SIG-M5 (cell line): ENCODE data around the gene WSB2.
"Not testable (repeated sequence)": the region's sequence is repeated elsewhere in the genome, so short reads cannot be mapped to it uniquely, and the experiment has no call there.

ENCODE experiments used
- DNase-seq: peaks from one replicate; lab custom pipeline; 2025; lab: John Stamatoyannopoulos, UW

Gene WSB2

DNA sequence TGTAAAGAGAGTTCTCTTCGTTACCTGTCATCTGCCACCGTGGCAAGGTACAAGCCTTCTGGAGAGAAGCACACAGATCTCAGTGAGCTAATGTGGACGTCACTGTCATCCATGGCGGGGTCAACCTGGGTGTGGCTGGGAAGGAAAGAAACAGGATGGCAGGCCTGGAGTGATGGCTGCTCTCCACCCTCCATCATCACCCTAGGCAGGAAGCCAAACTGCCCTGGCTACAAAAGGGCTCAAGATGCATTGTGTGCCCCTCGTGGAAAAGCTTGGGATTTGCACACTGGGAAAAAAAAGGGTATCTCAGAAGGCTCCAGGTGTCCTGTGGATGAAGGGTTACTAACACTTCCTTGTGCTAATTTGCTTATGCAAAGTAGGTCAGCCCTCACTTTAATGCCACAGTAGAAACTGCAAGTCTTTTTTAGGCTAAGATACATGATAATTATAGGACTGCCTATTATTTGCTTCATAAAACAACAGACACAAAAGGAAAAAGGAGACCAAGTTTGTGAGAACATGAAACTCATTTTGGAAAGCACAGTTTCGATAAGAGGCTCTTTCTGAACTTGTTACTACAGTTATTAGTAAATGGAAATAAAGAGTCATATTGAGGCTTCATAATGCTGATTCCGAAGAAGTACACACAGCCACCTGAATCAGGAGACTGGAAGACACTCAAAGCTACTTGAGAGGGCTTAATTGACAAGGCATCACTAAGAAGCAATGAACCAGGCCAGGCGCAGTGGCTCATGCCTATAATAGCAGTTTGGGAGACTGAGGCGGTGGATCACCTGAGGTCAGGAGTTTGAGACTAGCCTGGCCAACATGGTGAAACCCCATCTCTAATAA, 25.6 kb downstream of the WSB2 start:
- DNase-seq = no peak

DNA sequence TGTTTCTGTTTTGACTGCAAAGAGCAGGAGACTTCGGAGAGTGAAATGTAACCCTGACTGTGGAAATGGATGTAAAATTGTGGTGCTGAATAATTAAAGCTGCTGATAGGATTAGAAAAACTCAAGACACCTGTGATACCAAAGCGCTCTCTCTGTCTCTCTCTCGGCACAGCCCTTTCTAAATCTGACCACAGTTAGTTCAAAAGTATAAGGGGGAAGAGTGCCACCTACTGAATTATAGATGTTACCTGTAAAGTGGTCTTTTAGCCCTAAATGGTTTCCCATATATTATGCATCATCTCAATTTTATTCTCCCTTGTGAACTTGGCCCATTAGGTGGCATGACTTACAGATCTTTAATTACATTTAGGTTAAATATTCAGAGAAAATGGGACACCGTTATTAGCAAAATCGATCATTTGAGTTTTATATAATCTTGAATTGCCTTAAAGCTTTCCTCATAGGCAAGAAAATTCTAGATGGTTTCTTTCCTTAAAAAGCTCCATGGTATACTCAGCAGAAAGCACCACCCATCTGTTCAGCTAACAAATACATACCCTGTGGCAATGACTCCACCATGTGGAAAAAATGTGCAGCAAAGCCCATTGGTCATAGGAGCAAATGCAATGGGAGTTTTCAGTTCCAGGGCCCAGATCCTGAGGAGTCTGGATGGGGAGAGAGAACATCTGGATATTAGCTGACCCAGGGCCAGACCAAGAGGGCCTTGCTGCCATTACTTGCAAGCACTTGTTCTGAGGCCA, 26.4 kb downstream of the WSB2 start:
- no peak for DNase-seq

DNA sequence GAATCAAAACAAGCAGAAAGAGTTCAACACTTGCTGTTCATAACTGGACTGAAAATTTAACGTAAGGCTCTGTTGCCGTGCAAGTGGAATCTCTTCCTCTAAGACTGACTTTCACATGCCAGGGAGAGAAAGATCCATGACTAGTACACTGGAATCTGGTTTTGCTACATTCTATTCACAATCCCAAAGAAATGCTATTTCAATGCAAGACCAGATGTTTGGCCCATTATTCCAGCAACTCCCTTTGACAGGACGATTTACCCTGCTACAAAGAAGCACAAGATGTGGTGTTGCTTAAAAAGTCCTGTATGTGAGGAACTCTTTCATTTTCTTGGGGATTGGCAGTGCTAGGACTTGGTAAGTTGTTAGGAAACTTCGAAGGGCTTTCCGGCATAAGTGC, 27.1 kb downstream of the WSB2 start:
- no peak for DNase-seq

DNA sequence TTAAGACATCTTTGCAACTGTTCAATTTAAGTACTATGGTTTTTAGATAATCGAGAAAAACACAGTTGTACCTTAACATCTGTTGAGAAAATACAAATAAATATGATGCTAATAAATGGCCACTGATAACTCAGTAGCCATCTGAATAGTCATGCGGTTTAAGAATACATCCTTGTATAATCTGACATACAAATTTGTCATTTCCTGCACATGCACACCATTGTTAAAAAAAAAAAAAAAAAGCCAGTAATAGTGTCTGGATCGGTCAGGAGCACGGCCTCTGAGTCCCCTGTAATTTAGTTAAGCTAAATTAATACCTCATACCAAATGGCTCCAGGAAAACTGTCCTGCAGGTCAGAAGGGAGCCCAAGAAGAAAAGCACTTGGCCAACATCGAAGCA, 27.7 kb downstream of the WSB2 start:
- no peak for DNase-seq

DNA sequence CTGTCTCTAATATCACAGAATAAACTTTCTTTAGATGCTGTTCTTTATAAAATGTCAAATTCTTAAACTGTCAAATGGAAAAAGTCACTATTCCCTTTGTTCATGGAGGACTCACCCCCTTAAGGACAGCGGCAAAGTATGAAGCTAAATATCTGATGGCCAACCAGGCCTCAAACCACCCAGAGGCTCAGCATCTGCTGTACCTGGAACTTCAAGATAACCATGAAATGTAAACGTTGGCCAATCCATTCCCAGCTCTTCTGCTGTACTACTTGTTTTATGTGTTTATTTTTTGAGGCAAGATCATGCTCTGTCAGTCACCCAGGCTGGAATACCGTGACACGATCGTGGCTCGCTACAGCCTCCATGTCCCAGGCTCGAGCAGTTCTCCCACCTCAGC, 28.8 kb downstream of the WSB2 start:
- no peak for DNase-seq

DNA sequence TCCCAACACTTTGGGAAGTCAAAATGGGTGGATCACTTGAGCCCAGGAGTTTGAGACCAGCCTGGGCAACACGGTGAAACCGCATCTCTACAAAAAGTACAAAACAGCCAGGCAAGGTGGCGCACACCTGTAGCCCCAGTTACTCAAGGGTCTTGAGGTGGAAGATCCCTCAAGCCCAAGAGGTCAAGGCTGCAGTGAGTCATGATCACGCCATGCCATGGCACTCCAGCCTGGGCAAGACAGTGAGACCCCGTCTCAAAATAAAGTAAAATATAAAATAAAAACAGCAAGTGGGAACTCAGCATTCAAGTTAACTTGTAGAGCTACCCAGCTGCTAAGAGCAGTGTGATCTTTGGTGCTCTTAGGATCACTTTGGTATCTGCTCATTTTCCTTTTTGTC, 31.8 kb downstream of the WSB2 start:
- no peak for DNase-seq

DNA sequence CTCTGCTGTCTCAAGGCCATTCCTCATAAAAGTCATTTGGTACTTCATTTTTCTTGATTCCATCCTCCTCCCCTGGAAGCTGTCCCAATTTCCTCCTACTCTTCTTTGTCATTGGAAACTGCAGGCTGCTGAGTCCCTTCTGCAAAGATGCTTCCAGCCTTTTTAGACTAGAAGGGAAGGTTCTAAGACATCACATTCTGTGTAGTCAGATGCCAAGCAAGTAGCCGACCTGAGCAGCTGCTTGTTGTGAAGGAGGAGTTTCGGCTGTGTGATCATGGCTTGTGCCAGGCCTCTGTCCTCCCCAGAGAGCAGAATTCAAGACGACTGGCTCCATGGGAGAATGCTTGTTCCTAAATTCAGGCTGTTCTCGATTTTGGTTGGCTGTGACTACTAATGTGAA, 35.8 kb downstream of the WSB2 start:
- no peak for DNase-seq

DNA sequence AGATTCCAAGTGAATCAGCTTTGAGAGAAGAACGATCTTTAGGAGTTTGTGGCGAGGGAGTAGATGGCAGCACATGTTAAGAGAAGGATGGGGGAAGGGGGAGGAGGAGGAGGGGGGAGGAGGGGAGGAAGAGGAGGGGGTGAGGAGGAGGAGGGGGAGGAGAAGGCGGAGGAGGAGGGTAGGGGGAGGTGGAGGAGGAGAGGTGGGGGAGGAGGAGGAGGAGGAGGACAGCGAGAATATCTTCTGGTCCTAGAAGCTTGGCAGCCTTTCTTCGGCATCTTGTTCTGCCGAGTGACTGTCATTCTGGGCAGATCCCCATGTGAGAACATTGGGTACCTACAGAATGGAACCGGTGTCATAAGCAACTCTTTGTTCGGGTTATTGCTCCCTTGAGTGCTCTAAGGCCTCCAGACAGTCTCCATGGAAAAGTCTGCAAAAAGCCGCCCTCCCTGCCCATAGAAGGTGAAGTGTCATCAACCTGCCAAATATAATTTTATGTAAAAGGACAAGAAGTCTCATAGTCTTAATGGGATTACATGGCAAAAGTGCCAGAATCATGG, 37.6 kb downstream of the WSB2 start:
- DNase-seq = no peak

DNA sequence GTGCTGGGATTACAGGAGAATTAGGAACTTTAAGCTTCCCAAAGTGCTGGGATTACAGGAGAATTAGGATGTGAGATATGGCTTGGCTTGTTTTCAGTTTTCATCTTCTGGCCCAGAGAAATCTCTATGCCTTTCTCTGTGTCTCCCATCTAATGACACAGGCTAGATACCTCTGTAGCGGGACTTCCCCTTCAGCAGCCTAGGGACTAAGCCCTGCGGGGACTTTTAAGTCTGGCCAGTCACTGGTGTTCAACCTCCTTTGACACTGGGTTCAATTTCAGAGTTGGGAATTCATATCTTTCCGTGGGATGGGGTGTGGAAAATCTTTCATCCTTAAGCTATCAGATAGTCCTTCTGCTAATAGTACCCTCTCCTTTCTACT, 38.3 kb downstream of the WSB2 start:
- DNase-seq = no peak

DNA sequence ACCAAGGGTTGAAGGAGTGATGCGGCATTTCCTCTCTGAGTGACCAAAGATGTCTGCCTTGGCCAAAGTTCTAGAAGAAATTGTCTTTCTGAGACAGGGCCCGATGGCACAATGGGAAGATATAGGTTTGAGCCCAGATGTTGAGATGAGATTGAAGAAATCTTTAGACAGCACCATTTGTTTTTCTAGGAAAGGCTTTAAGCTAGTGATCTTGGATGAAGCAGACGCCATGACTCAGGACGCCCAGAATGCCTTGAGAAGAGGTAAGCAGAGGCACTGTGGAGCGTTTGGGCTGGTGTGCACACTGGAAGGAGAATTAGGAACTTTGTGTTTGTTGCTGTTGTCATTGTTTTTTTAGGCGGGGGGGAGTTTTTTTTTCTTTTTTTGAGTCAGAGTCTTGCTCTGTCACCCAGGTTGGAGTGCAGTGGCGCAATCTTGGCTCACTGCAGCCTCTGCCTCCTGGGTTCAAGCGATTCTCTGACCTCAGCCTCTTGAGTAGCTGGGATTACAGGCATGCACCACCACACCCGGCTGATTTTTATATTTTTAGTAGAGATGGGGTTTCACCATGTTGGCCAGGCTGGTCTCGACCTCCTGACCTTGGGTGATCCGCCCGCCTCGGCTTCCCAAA, 38.8 kb downstream of the WSB2 start:
- DNase-seq = not testable (repeated sequence)

DNA sequence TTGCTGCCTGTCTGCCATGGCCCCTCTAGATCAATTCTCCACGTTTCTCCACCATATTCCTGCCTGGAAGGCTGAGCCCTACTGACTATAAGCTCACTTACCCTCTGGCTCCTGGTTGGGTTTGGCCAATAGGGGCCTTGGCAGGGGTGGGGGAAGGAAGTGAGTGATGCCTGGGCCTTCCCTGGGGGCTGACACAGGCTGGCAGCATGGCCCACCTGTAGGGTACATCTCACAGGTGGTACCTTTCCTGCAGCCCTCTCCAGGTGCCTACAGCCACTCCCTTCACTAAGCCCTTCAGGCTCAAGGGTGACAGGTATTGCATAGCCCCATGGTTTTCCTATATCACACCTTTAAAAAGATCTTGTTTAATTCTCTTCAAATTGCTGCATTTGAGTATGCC, 40.9 kb downstream of the WSB2 start:
- no peak for DNase-seq

DNA sequence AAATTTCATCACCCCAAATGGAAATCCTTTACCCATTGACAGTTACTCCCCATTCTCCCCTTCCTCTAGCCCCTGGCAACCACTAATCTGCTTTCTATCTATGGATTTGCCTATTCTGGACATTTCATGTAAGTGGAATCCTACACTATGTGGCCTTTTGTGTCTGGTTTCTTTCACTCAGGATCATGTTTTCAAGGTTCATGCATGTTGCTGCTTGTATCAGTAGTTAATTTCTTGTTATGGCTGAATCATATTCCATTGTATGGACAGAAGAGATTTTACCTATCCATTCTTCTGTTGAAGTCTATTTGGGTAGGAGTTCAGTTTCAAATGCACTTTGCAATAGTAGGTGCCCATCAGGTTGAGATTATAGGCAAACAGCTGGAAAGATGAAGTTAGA, 43.1 kb downstream of the WSB2 start:
- no peak for DNase-seq

DNA sequence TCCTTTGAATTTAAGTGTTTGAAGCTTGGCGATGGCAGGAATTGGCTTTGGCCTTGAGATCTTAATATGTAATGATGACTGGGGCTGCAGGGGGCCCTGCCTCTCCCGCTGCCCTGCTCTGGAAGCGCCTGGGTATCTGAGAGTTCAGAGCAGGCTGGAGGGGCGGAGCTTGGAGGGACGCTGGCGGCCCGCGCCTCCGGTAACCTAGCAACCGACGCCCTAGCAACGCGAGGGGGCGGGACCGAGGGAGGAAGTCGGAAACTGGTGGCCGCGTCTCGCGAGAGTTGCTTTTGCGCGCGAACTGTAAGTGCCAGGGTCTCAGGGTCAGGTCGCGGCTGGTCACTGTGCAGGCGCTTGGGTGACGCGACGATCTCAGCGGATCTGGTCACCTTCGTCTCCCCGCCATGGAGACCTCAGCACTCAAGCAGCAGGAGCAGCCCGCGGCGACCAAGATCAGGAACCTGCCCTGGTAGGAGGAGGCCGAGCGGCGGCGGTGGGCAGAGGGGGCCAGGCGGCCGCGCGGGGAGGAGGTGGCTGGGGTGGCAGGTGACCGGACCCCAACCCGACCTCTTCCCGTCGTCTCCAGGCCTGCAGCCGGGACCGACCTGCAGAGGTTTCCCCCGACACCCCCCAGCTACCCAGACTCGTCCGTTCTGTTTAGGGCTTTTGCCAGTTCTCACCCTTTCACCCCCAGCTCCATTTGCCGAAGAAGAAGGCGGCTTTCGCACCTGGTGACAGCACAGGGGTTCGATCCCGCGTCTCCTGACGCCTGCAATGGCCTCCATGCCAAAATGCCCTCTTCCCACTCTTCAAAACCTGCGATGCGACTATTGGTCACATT, 44.3 kb downstream of the WSB2 start, which contains the start of gene RFC5:
RFC5 (plus strand) TSS at position 280 of the 841 bp plus-strand sequence; CDS start at position 405, 125 bp downstream.
- DNase-seq = peak; percentile 83

DNA sequence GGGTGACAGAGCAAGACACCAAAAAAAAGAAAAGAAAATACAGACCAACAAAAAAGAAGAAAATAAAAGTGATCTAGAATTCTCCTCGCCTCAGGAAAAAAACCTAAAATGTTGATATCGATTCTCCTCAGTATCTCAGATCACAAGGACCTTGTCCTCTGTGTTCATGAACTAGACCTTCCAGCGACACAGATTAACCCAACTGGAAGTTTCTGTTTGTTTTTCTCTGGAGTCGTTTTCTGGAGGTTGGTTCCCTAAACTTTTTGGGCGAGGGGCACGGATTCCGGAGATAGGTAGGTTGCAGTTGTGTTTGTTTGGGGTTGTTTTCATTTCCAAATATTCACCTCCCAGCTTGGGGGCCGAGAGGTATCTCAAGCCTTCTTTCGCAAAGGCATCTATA, 45.0 kb downstream of the WSB2 start:
- no peak for DNase-seq

DNA sequence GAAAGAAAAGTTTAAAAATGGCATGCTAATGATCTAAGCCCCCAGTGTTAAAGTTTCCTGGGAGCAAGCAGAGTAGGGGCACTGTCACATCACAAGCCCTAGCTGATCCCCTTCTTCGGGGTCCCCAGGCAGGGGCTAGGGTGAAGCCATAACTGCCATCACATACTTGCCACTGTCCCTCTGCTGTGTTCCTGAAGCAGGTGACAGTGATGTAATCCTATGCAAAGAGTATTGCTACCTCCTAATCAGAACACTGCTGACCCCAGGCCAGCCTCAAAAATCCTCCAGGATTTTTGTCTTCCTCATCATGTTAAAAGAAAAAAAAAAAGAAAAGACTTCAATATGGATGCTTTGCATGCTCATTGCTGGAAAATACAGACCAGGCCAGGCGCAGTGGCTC, 45.7 kb downstream of the WSB2 start:
- no peak for DNase-seq

DNA sequence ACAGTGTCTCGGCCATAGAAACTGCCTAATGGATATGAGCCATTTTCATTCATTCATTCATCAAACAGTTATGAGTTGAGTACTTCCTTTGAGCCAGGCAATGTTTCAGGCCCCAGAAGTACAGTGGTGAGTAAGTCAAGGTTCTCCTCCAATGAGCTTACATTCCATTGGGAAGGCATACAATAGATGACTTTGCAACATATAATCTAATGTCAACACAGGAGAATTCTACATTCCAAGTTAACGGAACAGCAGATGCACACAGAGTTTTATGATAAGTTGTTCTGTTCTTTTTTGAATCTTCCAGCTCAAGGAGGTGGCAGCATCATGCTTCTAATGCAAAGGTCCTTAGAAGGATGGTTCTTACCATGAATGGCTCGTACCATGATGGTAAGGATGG, 47.7 kb downstream of the WSB2 start:
- DNase-seq = no peak

DNA sequence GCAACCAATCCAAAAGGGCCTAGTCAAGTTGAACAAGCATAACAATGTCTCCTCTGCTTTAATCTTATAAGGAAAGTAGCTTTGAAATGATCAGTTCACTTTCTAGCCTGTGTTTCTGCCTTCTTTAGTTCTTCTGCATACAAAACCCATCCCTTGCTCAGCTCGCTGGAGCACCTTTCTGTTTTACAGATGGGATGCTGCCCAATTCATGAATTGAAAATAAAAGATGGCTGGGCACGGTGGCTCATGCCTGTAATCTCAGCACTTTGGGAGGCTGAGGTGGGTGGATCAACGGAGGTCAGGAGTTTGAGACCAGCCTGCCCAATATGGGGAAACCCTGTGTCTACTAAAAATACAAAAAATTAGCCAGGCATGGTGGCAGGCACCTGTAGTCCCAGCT, 49.0 kb downstream of the WSB2 start:
- no peak for DNase-seq

DNA sequence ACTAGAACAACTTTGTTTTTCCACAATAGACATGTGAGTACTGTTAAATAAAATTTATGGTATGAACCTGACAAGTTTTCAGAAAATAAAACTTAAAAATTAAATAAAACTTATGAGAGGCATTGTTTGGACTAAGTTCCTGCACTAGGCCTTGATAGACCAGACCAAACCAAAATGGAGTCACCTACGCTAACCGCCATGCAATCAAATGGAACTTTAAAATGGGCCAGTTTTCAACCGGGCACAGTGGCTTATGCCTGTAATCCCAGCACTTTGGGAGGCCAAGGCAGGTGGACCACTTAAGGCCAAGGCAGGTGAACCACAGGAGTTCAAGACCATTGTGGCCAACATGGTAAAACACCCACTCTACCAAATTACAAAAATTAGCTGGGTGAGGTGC, 49.6 kb downstream of the WSB2 start:
- no peak for DNase-seq

DNA sequence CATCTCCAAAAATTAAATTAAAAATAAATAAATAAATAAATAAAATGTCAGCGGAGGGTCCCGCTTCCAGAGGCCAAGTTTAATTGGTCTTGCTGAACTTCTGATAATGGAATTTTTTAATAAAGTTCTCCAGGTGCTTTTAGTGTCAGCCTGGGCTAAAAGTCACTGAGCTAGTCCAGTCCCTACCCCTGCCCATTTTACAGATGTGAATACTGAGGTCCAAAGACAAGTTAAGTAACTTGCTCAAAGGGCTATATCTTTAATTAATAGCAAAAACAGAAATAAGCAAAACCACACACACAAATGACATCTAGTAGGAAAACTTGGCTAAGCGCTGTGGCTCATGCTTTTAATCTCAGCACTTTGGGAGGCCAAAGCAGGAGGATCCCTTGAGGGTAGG, 50.1 kb downstream of the WSB2 start:
- DNase-seq = no peak

DNA sequence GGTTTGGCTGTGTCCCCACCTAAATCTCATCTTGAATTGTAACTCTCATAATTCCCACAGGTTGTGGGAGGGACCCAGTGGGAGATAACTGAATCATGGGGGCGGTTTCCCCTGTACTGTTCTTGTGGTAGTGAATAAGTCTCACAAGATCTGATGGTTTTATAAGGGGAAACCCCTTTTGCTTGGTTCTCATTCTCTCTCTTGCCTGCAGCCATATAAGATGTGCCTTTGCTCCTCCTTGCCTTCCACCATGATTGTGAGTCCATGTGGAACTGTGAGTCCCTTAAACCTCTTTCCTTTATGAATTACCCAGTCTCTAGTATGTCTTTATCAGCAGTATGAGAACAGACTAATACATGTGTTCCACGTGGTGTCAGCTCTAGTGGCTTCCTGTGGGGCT, 61.2 kb downstream of the WSB2 start:
- not testable (repeated sequence) for DNase-seq

DNA sequence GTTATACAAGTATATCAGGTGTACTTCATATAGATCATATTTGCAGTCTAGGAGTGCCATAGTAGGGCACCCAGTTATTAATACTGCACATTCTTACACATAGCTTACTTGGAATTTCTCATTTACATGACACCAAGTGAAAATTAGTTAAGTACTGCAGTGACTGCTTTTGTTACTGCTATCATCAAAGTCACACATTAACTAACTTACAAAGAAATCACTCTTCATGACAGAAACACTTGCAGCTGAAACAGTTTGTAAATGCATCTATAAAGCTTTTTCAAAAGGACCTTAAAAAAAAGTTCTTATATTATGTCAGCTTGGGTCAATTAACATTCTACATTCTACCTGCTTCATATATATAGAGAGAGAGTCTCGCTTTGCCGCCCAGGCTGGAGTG, 62.3 kb downstream of the WSB2 start:
- DNase-seq = no peak
